Fibroblast of peridontal ligament (primary cell): Measurements from ENCODE around the gene IL17RC.
"Not testable (repeated sequence)": the region's sequence is repeated elsewhere in the genome, so short reads cannot be mapped to it uniquely, and the experiment has no call there.

ENCODE experiments used
- DNase-seq: peaks from one replicate; pipeline ENCODE4 v3.0.0-alpha.2; 2010; ENCODE audit errors: extremely low read depth

IL17RC gene

GRCh38 chr3:9895715-9896114, 21.2 kb upstream of the IL17RC start:
- not testable (repeated sequence) for DNase-seq

- not testable (repeated sequence) for DNase-seq
These were observed 20.0 kb upstream of the IL17RC start for GRCh38 chr3:9896755-9897407.

- DNase-seq, result no peak
These were observed 19.2 kb upstream of the IL17RC start for GRCh38 chr3:9897408-9898372.

GRCh38 chr3:9898467-9899241, 18.2 kb upstream of the IL17RC start:
- no peak for DNase-seq

GRCh38 chr3:9899289-9899791, 17.6 kb upstream of the IL17RC start:
- DNase-seq, result no peak

- not testable (repeated sequence) for DNase-seq
These were observed 15.9 kb upstream of the IL17RC start for GRCh38 chr3:9900965-9901415.

GRCh38 chr3:9901967-9902366, 14.9 kb upstream of the IL17RC start:
- no peak for DNase-seq

GRCh38 chr3:9902372-9903237, 14.3 kb upstream of the IL17RC start, which contains the start of gene IL17RE:
IL17RE (plus strand) TSS chr3:9902848; CDS start chr3:9902933, 85 bp downstream.
- no peak for DNase-seq

- no peak for DNase-seq
These were observed 13.7 kb upstream of the IL17RC start for GRCh38 chr3:9903238-9903624.

- no peak for DNase-seq
These were observed 13.0 kb upstream of the IL17RC start for GRCh38 chr3:9903904-9904303.

- no peak for DNase-seq
These were observed 10.4 kb upstream of the IL17RC start for GRCh38 chr3:9906480-9906879.

GRCh38 chr3:9908286-9908685, 8.6 kb upstream of the IL17RC start:
- DNase-seq, result no peak

- DNase-seq, result no peak
These were observed 7.5 kb upstream of the IL17RC start for GRCh38 chr3:9909221-9910013.

- DNase-seq, result no peak
These were observed 5.0 kb upstream of the IL17RC start for GRCh38 chr3:9911863-9912262.

GRCh38 chr3:9912294-9912935, 4.5 kb upstream of the IL17RC start:
- peak; percentile 55 for DNase-seq

GRCh38 chr3:9913601-9914000, 3.3 kb upstream of the IL17RC start:
- no peak for DNase-seq

GRCh38 chr3:9914011-9914410, 2.9 kb upstream of the IL17RC start:
- peak; percentile 52 for DNase-seq

GRCh38 chr3:9914559-9915253, 2.2 kb upstream of the IL17RC start:
- DNase-seq, result no peak
